Transverse colon (tissue), 4 donors: Measurements from ENCODE around the gene LGALS12.
A peak's percentile ranks its signal among the peaks of the same experiment; 100 is the strongest.

ENCODE experiments used
- CTCF ChIP-seq, 5 experiments: fragments of 200-600 bp in 3 of 5; fragments of 450-650 bp in 2 of 5; sonication (generic) in 3 of 5; IDR thresholded peaks; 1 replicate in 2 of 5; 2 replicates in 3 of 5; pipeline ENCODE4 v1.5.1; 2016 to 2017; ENCODE audit warnings: antibody characterized with exemption in 5 of 5, inconsistent platforms in 3 of 5, mild to moderate bottlenecking in 2 of 5, moderate library complexity in 1 of 5
- EP300 ChIP-seq: sonication (generic); formaldehyde crosslinking; IDR thresholded peaks from one replicate; pipeline ENCODE4 v1.6.1; 2017; ENCODE audit warnings: antibody characterized with exemption, low read depth
- POLR2A ChIP-seq: fragments of 450-650 bp; IDR thresholded peaks from one replicate; pipeline ENCODE4 v1.6.1; 2016; ENCODE audit warnings: antibody characterized with exemption, mild to moderate bottlenecking, moderate library complexity
- POLR2AphosphoS5 ChIP-seq, 3 donors: sonication (generic); formaldehyde crosslinking; IDR thresholded peaks; one replicate each; pipeline ENCODE4 v1.6.1; 2016; ENCODE audit warnings: antibody characterized with exemption in 3 of 3

DNA sequence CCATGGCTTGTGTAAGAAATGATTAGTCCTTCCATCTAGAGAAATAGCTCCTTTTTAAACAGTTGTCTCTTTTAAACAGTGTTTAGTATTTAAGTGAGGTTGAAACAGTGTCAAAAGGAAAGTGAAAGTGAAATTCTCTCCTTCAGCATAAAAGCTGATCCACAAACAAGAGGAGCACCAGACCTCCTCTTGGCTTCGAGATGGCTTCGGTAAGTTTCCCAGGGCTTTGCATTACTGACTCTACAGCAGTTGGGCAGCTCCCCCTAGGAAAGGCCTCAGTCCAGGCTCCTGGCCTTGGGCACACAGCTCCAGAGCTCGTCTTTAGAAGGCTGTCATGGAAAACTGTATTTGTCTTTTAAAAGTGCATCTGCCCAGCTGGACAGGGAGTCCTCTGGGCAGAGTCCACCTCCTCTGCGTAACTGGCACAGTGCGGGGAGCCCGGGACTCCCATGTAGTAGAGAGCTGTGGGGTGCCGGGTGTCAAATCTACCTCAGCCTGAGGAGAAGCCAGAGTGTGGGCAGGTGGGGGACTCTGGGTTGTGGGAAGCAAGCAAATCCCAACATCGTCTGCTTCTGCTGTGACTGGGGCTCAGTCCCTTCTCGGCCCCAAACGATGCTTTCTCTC is 30.9 kb downstream of the LGALS12 start, which contains the start of gene PLAAT4:
- TF ChIP-seq CTCF (IDR thresholded peaks at IDR 0.05) (no peak), POLR2AphosphoS5 (IDR thresholded peaks at IDR 0.05) (peak in 2 of 3 donors; percentile 55 to 74), POLR2A (peak; percentile 36), EP300 (no peak)
